Lower leg skin (tissue), 4 donors: ENCODE results near the gene VPS52. TPM values are rescaled to one million over a fixed set of nuclear protein-coding genes. Genes with fewer than 3 reads are reported as not detected.

Experiments
- DNase-seq, 2 donors: peaks; one replicate each; pipeline ENCODE4 v3.0.0-alpha.2; 2019; ENCODE audit warnings: low spot score in 2 of 2
- H3K4me3 ChIP-seq: fragments of 200-600 bp; sonication (generic); 2 replicates; pipeline ENCODE4 v1.5.1; 2017; ENCODE audit warnings: mild to moderate bottlenecking, low read depth; ENCODE audit not compliant: poor library complexity, severe bottlenecking
- POLR2A ChIP-seq, 2 donors: fragments of 450-650 bp; IDR thresholded peaks; one replicate each; pipeline ENCODE4 v1.6.1; 2016 to 2017; ENCODE audit warnings: antibody characterized with exemption in 2 of 2, mild to moderate bottlenecking in 1 of 2, moderate library complexity in 1 of 2
- WGBS, 2 donors: methylation state at CpG; one replicate each; pipeline ENCODE4 v1.1.5; 2018; 5-methylcytosine and 5-hydroxymethylcytosine counted together
- intact Hi-C: fragments of 100-400 bp; cut with DNase I; formaldehyde crosslinking; loops from one replicate; pipeline ENCODE4 v1.15.0; 2023; ENCODE audit warnings: low total_unique reads
- total RNA-seq, 4 donors: library from RNA; depleted of rRNA; stranded (reverse); fragments of >200 nt; gene quantifications; one replicate each; pipeline ENCODE4 v1.1.0, GENCODE V29; 2016
- TF ChIP-seq, protein P1 (sequence below), 3 donors: fragments of 450-650 bp; IDR thresholded peaks; one replicate each; pipeline ENCODE4 v1.5.1; 2016; ENCODE audit warnings: antibody characterized with exemption in 3 of 3, mild to moderate bottlenecking in 3 of 3, moderate library complexity in 2 of 3

The VPS52 gene
- total RNA-seq, 4 donors from 2014 or later: 33.3 to 51.0 (median 44.4) TPM

DNA sequence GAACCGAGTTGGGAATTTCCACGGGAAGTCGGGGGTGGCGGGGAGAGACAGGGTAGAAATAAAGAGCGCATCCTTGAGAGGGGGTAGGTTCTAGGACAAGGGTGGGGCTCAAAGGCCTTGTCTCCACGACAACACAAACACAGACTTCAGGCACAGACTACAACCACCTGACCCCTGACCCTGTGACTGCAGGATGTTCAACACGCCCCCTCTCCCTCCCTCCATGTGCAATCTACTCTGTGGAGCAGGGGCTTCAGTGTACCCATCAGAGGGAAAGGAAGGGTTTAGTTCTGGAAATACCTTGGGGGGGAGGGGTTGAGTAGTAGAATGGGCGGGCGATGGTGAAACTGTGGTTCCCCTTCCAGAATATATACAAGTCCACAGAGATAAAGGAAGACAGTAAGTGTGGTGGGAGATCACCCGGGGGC lies 42.9 kb upstream of the VPS52 start:
- H3K4me3 ChIP-seq: peak overlapping the region; percentile 79
- intact Hi-C loops: no loop called here
- DNase-seq: peak; percentile 83 to 93
- 1 to 4% methylated on average over 10 of the region's 10 CpGs for WGBS, 2 donors
- TF ChIP-seq, protein P1, sequence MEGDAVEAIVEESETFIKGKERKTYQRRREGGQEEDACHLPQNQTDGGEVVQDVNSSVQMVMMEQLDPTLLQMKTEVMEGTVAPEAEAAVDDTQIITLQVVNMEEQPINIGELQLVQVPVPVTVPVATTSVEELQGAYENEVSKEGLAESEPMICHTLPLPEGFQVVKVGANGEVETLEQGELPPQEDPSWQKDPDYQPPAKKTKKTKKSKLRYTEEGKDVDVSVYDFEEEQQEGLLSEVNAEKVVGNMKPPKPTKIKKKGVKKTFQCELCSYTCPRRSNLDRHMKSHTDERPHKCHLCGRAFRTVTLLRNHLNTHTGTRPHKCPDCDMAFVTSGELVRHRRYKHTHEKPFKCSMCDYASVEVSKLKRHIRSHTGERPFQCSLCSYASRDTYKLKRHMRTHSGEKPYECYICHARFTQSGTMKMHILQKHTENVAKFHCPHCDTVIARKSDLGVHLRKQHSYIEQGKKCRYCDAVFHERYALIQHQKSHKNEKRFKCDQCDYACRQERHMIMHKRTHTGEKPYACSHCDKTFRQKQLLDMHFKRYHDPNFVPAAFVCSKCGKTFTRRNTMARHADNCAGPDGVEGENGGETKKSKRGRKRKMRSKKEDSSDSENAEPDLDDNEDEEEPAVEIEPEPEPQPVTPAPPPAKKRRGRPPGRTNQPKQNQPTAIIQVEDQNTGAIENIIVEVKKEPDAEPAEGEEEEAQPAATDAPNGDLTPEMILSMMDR (IDR thresholded peaks at IDR 0.05): no peak
- TF ChIP-seq POLR2A (IDR thresholded peaks at IDR 0.05): no peak

DNA sequence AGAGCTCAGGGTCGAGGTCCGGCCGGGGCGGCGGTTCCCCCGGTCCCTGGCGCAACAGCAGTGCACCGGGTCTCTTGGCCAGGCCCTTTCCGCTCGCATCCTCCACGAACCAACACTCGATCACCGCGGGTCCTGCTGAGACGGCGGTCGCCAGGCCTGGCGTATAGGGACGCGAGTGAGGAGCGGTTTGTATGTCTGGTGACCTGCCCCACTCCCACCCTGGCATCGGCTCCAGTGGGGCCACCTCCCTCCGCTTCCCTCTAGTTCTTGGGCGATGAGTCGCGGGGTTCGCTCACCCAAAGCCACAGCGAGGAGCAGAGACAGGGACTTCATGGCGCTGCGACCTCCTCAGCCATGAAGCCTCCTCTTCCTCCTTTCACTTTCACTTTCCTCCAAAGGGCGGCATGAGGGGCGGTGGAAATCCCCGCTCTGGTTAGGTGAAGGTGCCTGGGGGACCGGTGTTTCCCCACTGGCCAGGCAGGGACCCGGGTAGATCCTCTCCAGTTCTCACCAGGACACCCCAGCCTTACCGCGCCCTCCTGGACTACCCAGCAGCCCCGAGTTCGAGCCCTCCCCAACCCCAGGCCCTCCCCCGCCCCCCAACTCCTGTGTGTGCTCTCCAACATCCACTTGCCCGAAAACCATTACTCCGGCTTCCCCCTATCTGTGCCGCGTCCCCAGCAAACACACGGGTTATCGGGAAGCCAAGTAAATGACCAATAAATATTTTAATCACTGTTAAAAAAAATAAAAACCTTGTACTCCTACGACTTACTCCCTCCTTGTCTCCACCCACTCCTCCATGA lies 42.2 kb upstream of the VPS52 start, which contains the start of gene TAPBP:
Gene TAPBP, minus strand, starts transcription at position 370 of the 806 bp plus-strand sequence. Its CDS starts 37 bp downstream, at position 333.
- peak within 1 kb of the TSS; percentile 79 for H3K4me3 ChIP-seq
- WGBS, 2 donors: 0 to 1% methylated on average over 20 to 46 of the region's 47 CpGs
- intact Hi-C loops: no loop called here
- peak in 1 of 2 donors; percentile 94 for DNase-seq
- no peak for TF ChIP-seq POLR2A (IDR thresholded peaks at IDR 0.05)
- TF ChIP-seq, protein P1 (IDR thresholded peaks at IDR 0.05): no peak

DNA sequence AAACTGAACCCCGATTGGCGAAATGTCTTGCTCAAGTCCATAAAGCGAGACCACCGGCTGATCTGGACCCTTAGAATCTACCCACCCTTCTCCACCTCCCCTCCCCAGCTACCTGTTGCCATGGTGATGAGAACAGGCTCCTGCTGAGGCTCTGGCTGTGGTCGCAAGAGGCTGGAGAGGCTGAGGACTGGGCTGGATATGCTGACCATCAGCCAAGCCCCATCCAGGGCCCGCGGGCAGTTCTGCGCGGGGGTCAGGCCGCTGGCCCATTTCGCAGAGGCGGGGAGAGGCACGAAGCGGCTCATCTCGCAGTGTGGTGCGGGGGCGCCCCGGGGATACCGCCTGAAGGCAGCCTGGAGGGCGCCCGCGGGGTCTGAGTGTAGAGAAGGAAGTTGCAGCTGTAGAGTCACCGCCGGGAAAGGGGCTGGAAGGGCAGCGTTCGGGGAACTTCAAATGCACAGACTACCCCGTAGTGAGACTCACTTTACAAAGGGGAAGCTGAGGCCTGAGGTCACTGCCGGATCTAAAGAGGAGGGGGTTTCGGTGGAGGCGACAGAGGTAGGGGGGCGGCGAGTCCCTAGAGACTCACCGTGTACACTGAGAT lies 41.5 kb upstream of the VPS52 start:
- H3K4me3 ChIP-seq: peak overlapping the region; percentile 79
- TF ChIP-seq POLR2A (IDR thresholded peaks at IDR 0.05): no peak
- TF ChIP-seq, protein P1 (IDR thresholded peaks at IDR 0.05): no peak
- WGBS, 2 donors: 1 to 2% methylated on average over 32 to 33 of the region's 33 CpGs
- intact Hi-C loops: no loop called here
- peak in 1 of 2 donors; percentile 91 for DNase-seq

- 2 to 5% methylated on average over 29 of the region's 29 CpGs for WGBS, 2 donors
- TF ChIP-seq, protein P1 (IDR thresholded peaks at IDR 0.05): no peak
- TF ChIP-seq POLR2A (IDR thresholded peaks at IDR 0.05): no peak
- intact Hi-C loops: no loop called here
- H3K4me3 ChIP-seq: peak overlapping the region; percentile 79
- DNase-seq: peak; percentile 87 to 91
Observed at GRCh38 chr6:33312361-33313104, 40.9 kb upstream of the VPS52 start.

DNA sequence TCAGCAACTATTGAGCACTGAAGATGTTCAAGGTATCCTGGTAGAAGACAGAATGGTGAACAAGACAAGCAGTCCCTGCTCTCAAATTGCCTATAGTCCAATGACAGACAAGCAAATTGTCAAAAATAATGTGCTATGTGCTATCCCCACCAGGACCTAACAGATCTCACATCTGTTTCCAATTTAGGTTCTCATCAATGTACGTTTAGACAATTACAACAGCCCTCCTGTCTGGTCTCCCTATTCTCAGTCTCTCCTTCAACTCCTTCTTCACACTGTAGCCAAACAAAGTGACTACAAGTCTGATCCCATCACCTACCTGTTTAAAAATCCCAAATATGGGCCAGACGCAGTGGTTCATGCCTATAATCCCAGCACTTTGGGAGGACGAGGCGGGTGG lies 34.7 kb upstream of the VPS52 start:
- 81 to 85% methylated on average over 4 of the region's 4 CpGs for WGBS, 2 donors
- no peak overlapping the region for H3K4me3 ChIP-seq
- intact Hi-C loops: no loop called here
- DNase-seq: no peak
- TF ChIP-seq POLR2A (IDR thresholded peaks at IDR 0.05): no peak
- TF ChIP-seq, protein P1 (IDR thresholded peaks at IDR 0.05): no peak
